GM13977 (cell line): ENCODE measurements around the gene NCOA7.
A peak's percentile ranks its signal among the peaks of the same experiment; 100 is the strongest.

Experiments
- DNase-seq: peaks from one replicate; pipeline ENCODE4 v3.0.0; 2012; ENCODE audit warnings: low spot score
- in situ Hi-C: fragments of 300-500 bp; cut with MboI; formaldehyde crosslinking; loops from one replicate; pipeline ENCODE4 v1.12.0; 2022; ENCODE audit warnings: low sequenced_read_pairs, low pct_unique_long_range_greater_than_20kb, mixed read lengths, inconsistent platforms; ENCODE audit not compliant: unreplicated experiment
- TF ChIP-seq, protein P1 (sequence below): IDR thresholded peaks from 2 replicates; pipeline ENCODE4 v1.5.1; 2012; ENCODE audit warnings: mild to moderate bottlenecking, control low read depth; ENCODE audit not compliant: insufficient read depth; ENCODE audit errors: extremely low read depth, missing control alignments

Gene NCOA7

DNA sequence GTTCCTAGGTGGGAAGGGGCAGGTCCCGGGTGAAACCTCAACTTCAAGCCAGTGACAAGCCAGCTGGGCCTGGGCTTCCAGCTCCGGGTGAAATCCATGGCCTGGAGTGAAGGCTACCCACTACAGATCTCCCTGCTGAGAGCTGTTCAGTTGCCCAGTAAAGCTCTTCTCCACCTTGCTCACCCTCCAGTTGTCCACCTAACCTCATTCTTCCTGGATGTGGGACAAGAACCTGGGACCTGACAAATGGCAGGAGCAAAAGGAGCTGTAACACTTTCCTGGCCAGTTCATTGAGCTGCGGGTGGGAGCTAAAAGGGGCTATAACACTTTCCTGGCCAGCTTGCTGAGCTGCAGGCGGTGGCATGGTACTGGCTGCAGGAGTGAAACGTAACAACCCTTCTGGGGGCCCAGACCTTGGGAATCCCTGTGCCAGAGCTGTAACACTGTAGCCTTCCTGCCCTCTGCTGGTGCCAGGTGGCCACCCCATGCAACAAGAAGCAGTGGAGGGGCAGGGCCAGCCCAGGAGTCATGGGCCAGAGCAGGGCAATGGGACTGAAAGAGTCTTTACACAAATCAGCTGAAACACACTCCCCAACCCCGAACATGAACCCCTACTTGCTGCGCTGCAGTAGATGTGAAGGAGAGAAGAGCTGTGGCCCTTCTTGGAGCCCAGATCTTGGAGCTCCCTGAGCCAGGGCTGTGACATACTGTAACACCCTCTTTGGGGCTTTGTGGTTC, 162.2 kb downstream of the NCOA7 start:
- DNase-seq = peak; percentile 19
- in situ Hi-C loops = loop anchor here (25.0 kb wide), 1 partner anchor 641 kb away; the partner anchor contains the start of gene HDDC2
- TF ChIP-seq, protein P1, sequence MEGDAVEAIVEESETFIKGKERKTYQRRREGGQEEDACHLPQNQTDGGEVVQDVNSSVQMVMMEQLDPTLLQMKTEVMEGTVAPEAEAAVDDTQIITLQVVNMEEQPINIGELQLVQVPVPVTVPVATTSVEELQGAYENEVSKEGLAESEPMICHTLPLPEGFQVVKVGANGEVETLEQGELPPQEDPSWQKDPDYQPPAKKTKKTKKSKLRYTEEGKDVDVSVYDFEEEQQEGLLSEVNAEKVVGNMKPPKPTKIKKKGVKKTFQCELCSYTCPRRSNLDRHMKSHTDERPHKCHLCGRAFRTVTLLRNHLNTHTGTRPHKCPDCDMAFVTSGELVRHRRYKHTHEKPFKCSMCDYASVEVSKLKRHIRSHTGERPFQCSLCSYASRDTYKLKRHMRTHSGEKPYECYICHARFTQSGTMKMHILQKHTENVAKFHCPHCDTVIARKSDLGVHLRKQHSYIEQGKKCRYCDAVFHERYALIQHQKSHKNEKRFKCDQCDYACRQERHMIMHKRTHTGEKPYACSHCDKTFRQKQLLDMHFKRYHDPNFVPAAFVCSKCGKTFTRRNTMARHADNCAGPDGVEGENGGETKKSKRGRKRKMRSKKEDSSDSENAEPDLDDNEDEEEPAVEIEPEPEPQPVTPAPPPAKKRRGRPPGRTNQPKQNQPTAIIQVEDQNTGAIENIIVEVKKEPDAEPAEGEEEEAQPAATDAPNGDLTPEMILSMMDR = peak; percentile 67

DNA sequence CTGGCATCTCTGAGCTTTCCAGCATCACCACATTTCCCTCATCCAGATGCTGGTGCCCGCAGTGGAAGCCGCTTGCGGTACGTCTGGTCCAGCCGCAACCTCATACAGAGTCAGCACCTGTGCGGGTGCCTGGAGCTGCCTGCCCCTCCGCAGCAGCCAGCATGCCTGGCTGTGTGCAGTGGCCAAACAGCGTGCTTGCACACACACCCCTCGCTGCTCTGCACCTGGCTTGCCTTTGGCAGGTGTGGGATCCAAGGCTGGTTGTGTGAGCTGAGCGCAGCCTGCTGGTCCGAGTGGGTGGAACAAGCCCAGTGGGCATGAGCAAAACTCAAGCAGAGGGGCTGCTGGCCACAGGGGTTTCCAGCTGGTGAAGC, 162.7 kb downstream of the NCOA7 start:
- in situ Hi-C loops = loop anchor here (25.0 kb wide), 1 partner anchor 641 kb away; the partner anchor contains the start of gene HDDC2
- no peak for DNase-seq
- TF ChIP-seq, protein P1 = no peak

GRCh38 chr6:125954735-125955339, 164.1 kb downstream of the NCOA7 start:
- no peak for DNase-seq
- TF ChIP-seq, protein P1 = no peak
- in situ Hi-C loops = loop anchor here (25.0 kb wide), 1 partner anchor 643 kb away; the partner anchor contains the start of gene HDDC2

DNA sequence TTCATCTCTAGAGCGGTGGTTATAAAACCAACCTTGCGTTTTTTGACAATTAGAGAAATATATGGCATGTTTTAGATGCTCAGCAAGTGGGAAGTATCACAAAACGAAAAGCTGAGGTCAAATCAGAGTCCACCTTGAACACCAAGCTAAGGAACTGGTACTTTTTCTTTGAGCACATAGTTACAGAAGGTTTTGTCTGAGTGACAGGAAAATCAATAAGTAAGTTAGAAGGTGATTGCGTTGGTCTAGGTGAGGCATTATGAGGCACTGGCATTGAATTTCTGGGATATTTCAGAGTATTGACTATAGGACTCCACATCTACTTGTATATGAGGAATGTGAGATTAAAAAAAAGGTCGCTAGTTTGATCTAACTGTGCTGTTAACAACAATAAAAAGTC, 165.2 kb downstream of the NCOA7 start:
- TF ChIP-seq, protein P1 = no peak
- DNase-seq = no peak
- in situ Hi-C loops = loop anchor here (25.0 kb wide), 1 partner anchor 644 kb away; the partner anchor contains the start of gene HDDC2

DNA sequence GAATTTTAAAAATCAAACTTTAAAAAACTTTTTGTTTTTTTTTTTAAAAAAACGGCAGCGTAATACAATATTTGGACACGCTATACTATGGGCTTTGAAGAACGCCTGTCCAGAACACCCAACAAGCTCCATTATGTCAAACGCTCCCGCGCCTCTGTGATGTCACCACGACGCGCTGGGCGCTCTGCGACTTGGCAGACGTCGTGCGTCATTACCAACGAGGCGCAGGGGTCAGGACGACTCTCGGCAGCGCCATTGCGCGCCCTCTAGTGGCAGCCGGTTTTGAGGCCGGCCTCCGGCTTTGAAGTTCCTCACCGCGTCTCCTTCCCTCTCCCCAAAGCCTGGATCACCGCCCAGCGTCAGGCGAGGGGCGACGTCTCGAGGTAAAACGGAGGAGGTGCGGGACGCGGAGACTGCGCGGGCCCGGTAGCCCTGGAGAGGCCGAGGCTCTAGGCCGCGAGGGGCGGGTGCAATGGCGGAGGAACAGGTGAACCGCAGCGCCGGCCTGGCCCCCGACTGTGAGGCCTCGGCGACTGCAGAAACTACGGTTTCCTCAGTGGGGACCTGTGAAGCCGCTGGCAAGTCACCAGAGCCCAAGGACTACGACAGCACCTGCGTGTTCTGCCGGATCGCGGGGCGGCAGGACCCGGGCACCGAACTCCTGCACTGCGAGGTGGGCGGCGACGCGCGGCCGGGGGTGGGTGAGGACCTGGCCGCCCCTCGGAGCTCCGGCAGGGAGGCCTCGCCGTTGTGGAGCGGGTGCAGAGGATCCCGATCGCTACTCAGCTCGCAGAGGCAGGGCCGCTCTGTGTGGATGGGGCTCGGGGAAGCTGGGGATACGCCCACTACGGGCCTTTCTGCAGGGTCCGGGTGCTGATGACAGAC, 166.0 kb downstream of the NCOA7 start, which contains the start of gene HINT3:
Gene HINT3, plus strand, starts transcription at position 265 of the 885 bp plus-strand sequence. Its CDS starts 208 bp downstream, at position 473.
- in situ Hi-C loops = loop anchor here (25.0 kb wide), 1 partner anchor 644 kb away; the partner anchor contains the start of gene HDDC2
- TF ChIP-seq, protein P1 = peak; percentile 96
- DNase-seq = peak; percentile 96

- no peak for DNase-seq
- in situ Hi-C loops = loop anchor here (25.0 kb wide), 1 partner anchor 645 kb away; the partner anchor contains the start of gene HDDC2
- TF ChIP-seq, protein P1 = no peak
Observed at GRCh38 chr6:125957391-125957693, 166.6 kb downstream of the NCOA7 start.
